GM21737 (cell line): ENCODE measurements around the gene MID2.
"Not testable (repeated sequence)": the region's sequence is repeated elsewhere in the genome, so short reads cannot be mapped to it uniquely, and the experiment has no call there.

Experiments used
- ATAC-seq: cut with Tn5 transposase; IDR thresholded peaks from one replicate; pipeline ENCODE4 v1.9.1; 2021; ENCODE audit warnings: mild to moderate bottlenecking, moderate library complexity; ENCODE audit not compliant: unreplicated experiment

MID2 gene

GRCh38 chrX:107842715-107843400 is 17.2 kb downstream of the MID2 start:
- no peak for ATAC-seq

DNA sequence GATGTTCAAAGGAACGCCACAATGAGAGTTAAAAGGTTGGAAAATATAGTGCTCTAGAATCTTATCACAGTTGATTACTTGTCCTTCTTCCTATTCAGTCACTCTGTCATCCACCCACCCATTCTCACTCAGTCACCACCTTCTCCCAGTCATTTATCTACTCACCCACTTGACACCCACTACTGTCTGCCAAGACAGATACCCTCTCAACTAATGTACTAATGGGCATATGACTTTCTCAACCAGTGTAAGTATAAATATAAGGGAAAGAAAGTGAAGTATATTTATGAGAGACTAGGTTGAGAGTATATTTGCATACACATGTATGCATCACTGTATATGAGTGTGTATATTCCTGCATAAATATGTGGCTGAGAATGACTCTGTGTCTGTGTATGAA is 20.0 kb downstream of the MID2 start:
- no peak for ATAC-seq

DNA sequence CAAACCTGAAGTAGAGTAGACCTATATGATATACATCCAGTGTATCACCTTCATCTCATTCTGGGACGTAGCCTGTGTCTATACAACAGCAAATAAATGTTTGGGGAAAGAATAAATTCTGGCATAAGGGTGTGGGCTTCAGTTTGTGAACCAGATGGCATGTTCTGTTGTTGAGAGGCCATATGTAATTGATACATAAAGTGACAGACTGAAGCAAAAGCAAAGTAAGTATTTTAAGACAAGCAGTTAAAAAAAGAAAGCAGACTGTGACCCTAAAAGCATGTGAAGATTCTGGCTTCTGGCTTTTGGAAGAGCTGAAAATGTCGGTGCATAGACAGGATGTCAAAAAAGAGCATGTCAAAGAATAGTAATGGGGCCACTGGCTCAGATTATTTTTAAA is 22.9 kb downstream of the MID2 start:
- ATAC-seq = no peak

- no peak for ATAC-seq
These were observed 24.2 kb downstream of the MID2 start for GRCh38 chrX:107849747-107850421.

DNA sequence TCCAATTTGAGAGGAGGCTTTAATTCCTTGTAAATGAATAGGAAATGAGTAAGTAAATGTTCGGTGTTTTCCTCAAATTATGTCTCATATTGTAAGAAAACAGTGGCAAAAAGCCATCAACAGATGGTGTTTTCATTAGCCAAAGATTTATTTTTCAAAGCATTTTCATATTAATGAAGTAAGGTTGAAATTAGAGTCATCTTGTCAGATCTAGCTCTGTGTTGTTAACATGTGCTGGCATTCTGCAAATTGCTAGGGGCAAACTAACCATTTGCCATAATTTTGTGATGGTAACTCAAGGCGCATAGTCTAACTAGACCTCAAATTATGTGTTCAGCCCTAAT is 24.7 kb downstream of the MID2 start:
- ATAC-seq = no peak

DNA sequence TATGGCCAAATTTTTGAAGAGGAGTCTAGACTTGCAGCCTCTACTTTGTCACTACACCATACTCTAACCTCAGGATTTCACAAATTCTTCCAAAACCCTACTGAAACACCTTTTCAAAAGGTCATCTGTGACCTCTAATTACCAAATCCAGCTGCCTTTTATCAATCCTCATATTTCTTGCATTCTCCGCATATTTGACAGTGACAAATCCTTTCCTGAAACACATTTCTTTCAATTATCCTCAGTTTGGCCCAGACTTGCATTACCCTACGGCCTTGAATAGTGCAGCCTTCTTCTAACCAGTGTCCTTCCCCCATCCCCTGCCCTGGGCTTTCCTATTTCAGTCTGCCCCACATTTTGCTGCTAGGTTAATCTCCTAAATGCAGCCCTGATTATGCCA is 25.5 kb downstream of the MID2 start:
- no peak for ATAC-seq

DNA sequence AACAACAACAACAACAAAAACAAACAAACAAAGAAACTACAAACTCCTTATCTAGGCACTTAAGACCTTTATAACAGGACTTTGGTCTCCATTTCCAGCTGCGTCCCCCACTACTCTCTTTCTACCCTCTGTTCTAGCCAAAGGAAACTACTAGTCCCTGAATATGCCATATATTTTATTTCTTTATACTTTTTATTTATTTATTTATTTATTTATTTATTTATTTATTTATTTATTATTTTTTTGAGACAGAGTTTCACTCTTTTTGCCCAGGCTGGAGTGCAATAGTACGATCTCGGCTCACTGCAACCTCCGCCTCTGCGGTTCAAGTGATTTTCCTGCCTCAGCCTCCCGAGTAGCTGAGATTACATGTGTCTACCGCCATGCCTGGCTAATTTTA is 26.0 kb downstream of the MID2 start:
- not testable (repeated sequence) for ATAC-seq

- ATAC-seq = no peak
These were observed 30.6 kb downstream of the MID2 start for GRCh38 chrX:107856289-107856688.

DNA sequence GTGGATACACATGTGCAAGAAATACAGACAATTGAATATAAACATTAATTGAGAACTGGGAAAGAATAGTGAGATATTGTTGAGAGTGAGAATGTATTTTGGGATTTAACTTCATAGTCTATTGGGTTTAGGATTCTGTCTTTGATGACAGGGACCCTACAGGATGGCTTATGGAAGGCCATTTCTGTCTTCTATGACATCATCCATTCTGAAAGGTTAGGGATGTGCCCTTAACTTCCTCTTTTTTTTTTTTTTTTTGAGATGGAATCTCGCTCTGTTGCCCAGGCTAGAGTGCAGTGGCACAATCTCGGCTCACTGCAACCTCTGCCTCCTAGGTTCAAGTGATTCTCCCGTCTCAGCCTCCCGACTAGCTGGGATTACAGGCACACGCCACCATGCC is 31.4 kb downstream of the MID2 start:
- ATAC-seq = not testable (repeated sequence)

GRCh38 chrX:107857837-107858236 is 32.2 kb downstream of the MID2 start:
- no peak for ATAC-seq

DNA sequence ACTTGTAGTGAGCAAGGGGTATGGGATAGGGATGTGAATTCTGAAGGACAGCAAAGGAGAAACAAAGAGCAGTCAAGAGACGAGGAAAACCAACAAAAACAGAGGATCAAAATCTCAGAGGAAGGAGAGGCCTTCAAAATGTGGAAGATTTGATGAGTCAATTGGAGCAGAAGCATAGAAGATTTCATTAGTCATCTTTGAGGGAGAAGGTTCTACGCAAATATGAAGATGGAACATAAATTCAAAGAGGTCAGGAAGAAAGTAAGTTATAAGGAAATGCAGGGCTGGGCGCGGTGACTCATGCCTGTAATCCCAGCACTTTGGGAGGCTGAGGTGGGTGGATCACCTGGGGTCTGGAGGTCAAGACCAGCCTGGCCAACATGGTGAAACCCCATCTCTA is 35.4 kb downstream of the MID2 start:
- no peak for ATAC-seq

DNA sequence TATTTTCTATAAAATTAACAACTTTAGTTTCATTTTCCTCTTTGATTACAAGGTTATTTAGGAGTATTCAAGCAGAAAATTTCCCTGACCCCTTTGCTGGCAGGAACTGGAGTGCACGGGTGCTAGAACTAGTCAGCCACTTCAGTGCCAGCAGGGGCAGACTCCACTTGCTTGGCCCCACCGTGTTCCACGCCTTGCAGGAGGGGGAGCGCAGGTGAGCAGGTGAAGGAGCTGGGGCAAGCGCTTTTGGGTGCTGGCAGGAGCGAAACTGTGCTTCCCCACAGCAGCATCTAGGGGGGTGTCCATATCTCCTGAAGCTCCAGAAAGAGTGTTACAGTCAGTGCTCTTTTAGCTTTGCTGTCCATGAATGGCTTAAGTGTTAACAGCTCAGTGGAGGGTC is 45.5 kb downstream of the MID2 start:
- no peak for ATAC-seq

- ATAC-seq = no peak
These were observed 52.4 kb downstream of the MID2 start for GRCh38 chrX:107878106-107878505.

GRCh38 chrX:107880054-107880610 is 54.5 kb downstream of the MID2 start:
- ATAC-seq = no peak

DNA sequence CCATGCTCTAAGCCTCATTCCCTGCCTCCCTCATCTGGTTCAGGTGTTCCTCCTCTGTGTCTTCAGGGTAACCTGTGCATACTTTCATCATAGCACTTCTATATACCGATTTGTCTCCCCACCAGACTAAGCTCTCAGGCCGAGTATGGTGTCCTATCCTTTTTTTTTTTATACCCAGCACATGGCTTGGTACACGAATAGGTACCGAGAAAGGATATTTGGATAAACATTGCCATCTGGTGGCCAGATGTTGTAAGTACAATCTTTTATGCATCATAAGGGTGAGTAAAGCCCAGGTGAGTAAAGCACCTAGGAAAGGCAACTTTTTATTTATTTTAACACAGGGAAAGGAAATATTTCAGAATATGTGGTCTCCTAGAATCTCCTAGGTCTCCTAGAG is 68.4 kb downstream of the MID2 start:
- no peak for ATAC-seq

GRCh38 chrX:107902721-107903120 is 77.1 kb downstream of the MID2 start:
- no peak for ATAC-seq

DNA sequence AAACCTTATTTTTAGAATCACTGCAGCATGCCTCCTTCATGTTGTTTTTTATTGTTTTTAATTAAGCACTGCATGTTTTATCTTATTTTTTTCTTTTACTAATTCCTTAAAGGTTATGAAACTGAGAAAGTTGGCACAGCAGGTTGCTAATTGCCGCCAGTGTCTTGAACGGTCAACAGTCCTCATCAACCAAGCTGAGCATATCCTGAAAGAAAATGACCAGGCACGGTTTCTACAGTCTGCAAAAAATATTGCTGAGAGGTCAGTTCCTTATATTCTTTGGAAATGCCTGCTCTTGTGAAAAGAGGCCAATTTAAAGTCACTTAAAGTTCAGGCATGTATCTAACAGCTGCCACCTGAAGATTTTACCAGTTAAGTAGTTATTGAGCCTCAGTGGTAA is 79.7 kb downstream of the MID2 start:
- no peak for ATAC-seq

DNA sequence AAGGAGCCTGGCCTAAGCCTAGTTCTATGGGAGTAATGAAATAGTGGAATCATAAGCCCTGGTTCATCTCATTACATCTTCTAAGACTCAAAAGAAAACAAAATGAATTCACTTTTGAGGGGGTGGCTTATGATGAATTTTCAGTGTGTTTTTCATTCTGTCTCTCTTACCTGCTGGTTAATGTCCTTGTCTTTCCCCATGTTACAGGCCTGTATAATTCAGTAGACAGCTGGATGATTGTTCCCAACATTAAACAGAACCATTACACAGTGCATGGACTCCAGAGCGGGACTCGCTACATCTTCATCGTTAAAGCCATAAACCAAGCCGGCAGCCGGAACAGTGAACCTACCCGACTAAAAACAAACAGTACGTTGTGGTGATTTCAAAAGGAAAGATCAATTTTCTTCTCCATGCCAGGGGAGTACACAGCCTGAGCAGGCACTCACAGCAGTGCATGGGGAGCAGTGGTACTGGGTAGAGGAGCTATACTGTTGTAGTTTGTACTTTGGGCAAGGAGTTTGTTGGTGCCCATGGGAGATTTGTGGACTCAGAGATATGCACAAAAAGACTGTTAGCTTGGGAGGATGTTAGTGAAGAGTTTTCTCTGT is 98.6 kb downstream of the MID2 start:
- ATAC-seq = no peak

DNA sequence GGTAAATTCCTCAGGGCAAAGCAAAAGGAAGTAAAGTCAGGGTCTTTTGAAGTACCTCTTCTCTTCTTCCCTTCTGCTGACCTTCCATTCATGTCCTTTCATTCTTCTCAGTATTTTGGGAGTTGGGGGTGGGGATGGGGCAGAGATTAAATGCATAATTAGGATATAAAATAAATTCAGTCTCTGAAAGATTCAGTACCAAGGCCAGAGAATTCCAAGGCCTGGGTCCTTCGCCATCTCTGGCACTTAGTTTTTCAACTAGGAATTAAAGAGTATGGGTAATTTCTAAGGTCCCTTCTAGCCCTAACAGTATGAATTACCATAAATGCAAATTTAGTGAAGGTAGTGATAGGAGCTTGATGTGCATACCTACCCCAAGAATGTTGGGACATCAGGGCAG is 108.6 kb downstream of the MID2 start:
- no peak for ATAC-seq

DNA sequence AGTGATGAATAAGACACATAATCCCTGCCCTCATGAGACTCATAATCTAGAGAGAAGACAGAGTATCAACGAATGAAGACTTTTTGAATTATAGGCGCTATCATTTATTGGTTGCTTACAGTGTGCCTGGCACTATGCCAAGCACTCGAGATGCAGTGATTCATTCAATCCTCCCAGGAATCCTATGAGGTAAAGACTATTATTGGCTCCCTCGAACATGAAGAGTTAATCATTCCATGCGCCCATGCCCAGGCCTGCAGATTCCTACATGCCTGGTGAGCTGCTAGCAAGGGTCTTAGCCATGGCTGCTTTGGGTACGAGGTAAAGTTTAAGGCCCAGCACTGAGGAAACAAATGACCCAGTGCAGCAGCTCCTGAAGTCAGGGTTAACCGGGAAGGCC is 109.5 kb downstream of the MID2 start:
- ATAC-seq = no peak

GRCh38 chrX:107935664-107936433 is 110.2 kb downstream of the MID2 start:
- no peak for ATAC-seq

DNA sequence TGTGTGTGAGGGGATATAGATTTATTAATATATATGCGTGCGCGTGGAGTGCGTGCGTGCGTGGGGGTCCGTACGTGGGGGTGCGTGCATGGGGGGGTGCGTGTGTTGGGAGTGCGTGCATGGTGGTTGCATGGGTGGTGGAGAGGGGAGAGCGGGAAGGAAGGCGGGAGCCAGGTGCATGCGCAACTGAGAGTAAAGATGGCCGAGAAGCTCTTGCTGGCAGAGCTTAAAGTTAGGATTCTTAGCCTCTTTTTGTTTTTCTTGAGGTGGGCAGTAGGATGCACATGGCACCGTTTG is 110.7 kb downstream of the MID2 start:
- ATAC-seq = no peak
